ENCODE measurements around the gene KANSL3.

The KANSL3 gene

DNA sequence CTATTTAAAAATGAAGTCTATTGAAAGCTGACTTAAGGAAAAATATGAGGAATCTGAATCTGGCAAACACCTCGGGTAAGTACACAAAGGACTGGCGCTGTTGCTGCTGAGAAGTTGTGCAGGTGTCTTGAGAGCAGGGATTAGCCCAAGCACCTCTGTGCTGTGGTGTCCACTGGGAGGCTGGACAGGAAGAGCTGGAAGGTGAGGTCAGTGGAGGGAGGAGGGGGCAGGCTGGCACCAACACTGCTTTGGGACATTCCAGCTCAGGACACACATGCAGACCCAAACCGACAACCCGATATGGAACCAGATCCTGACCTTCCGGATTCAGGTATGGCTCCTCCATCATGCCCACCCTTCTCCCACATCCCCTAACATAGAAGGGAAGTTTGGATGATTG is 25.1 kb upstream of the KANSL3 start:
- TF ChIP-seq POLR2AphosphoS5 (IDR thresholded peaks at IDR 0.05; ENCODE audit: low read depth, low read length) (no peak), TAF1 (IDR thresholded peaks at IDR 0.05; ENCODE audit: borderline replicate concordance, insufficient read depth, low read length) (no peak), FOXP2 (optimal IDR thresholded peaks at IDR 0.05; ENCODE audit: borderline replicate concordance, extremely low read depth, extremely low read length, insufficient read depth) (no peak), SIN3A (IDR thresholded peaks at IDR 0.05; ENCODE audit: borderline replicate concordance, insufficient read depth, low read length) (no peak), REST (IDR thresholded peaks at IDR 0.05; ENCODE audit: insufficient read depth in 1 of 2, low read depth in 2 of 2, low read length in 2 of 2) (no peak)

DNA sequence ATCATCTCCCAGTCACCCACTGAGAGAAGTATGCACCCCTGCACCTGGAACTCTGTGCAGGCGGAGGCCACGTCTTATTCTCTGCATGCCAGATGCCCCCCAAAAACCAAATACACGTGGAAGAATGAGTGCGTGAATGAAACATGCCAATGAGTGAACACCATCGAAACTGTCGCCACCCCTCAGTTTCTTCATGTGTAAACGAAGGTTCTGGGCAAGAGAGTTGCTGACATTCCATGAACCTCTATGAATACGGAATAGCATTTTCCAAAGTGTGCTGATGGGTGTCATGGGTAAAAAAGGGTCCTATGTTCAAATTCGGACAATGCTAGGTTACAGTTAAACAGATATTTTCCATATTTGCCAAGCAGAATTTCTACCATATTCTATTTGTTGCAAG is 24.2 kb upstream of the KANSL3 start:
- TF ChIP-seq TAF1 (IDR thresholded peaks at IDR 0.05; ENCODE audit: borderline replicate concordance, insufficient read depth, low read length) (no peak), REST (IDR thresholded peaks at IDR 0.05; ENCODE audit: insufficient read depth in 1 of 2, low read depth in 2 of 2, low read length in 2 of 2) (no peak)

DNA sequence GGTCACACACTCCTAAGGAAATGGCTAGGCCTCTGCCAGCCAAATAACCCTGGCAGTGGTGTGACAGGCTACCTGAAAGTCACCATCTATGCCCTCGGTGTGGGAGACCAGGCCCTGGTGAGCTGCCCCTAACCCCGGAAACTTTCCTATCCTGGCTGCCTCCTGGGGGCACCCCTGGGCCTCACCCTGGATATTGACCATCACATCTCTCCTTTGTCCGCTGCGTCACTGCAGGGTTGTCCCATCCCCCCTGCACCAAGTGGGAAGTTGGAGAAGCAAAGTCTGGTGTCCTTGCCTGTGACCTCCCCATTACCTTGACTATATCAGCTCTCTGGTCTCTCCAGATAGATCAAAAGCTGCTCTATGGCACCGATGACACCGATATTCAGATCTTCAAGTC is 23.2 kb upstream of the KANSL3 start:
- TF ChIP-seq FOXP2 (optimal IDR thresholded peaks at IDR 0.05; ENCODE audit: borderline replicate concordance, extremely low read depth, extremely low read length, insufficient read depth) = no peak
- no peak for TF ChIP-seq SIN3A (IDR thresholded peaks at IDR 0.05; ENCODE audit: borderline replicate concordance, insufficient read depth, low read length)
- no peak for TF ChIP-seq TAF1 (IDR thresholded peaks at IDR 0.05; ENCODE audit: borderline replicate concordance, insufficient read depth, low read length)
- TF ChIP-seq REST (IDR thresholded peaks at IDR 0.05; ENCODE audit: insufficient read depth in 1 of 2, low read depth in 2 of 2, low read length in 2 of 2) = no peak
- no peak for TF ChIP-seq POLR2AphosphoS5 (IDR thresholded peaks at IDR 0.05; ENCODE audit: low read depth, low read length)

- no peak for TF ChIP-seq SIN3A (IDR thresholded peaks at IDR 0.05; ENCODE audit: borderline replicate concordance, insufficient read depth, low read length)
- TF ChIP-seq REST (IDR thresholded peaks at IDR 0.05; ENCODE audit: insufficient read depth in 1 of 2, low read depth in 2 of 2, low read length in 2 of 2) = no peak
- TF ChIP-seq TAF1 (IDR thresholded peaks at IDR 0.05; ENCODE audit: borderline replicate concordance, insufficient read depth, low read length) = no peak
- TF ChIP-seq POLR2AphosphoS5 (IDR thresholded peaks at IDR 0.05; ENCODE audit: low read depth, low read length) = no peak
- no peak for TF ChIP-seq FOXP2 (optimal IDR thresholded peaks at IDR 0.05; ENCODE audit: borderline replicate concordance, extremely low read depth, extremely low read length, insufficient read depth)
These were observed 18.4 kb upstream of the KANSL3 start for GRCh38 chr2:96656540-96656939.

DNA sequence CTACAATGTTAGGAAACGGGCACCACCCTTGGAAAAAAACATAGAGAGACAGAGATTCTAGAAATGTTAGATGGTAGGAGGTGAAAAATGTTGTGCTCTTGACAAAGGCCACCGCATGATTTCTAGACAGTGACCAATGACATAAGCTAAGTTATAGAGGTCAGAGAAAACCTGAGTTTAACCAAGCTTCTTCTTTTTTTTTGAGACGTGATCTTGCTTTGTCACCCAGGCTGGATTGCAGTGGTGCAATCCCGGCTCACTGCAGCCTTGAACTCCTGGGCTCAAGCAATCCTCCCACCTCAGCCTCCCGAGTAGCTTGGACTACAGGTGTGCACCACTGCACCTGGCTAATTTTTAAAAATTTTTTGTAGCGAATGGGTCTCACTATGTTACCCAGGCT is 17.4 kb upstream of the KANSL3 start:
- TF ChIP-seq SIN3A (IDR thresholded peaks at IDR 0.05; ENCODE audit: borderline replicate concordance, insufficient read depth, low read length) (no peak), POLR2AphosphoS5 (IDR thresholded peaks at IDR 0.05; ENCODE audit: low read depth, low read length) (no peak), REST (IDR thresholded peaks at IDR 0.05; ENCODE audit: insufficient read depth in 1 of 2, low read depth in 2 of 2, low read length in 2 of 2) (no peak), TAF1 (IDR thresholded peaks at IDR 0.05; ENCODE audit: borderline replicate concordance, insufficient read depth, low read length) (no peak), FOXP2 (optimal IDR thresholded peaks at IDR 0.05; ENCODE audit: borderline replicate concordance, extremely low read depth, extremely low read length, insufficient read depth) (no peak)

Data from PFSK-1 (cell line).